Effector memory CD4-positive, alpha-beta T cell (primary cell): ENCODE data around the gene KRT6B.
"Not testable (repeated sequence)": the region's sequence is repeated elsewhere in the genome, so short reads cannot be mapped to it uniquely, and the experiment has no call there.

Experiments
- DNase-seq, 3 donors: peaks; one replicate each; pipeline ENCODE4 v3.0.0-alpha.2; 2020
- H3K27ac ChIP-seq: 2 replicates; pipeline ENCODE4 v1.7.0; 2013; ENCODE audit warnings: mild to moderate bottlenecking, low read length, moderate library complexity; ENCODE audit not compliant: insufficient read depth, poor library complexity, severe bottlenecking
- H3K27me3 ChIP-seq: replicated peaks from 2 replicates; pipeline ENCODE4 v1.7.0; 2013; ENCODE audit warnings: mild to moderate bottlenecking, low read length; ENCODE audit not compliant: insufficient read depth, control insufficient read depth, poor library complexity, severe bottlenecking
- H3K36me3 ChIP-seq: 2 replicates; pipeline ENCODE4 v1.7.0; 2013; ENCODE audit warnings: mild to moderate bottlenecking, low read length, moderate library complexity; ENCODE audit not compliant: control insufficient read depth, insufficient read depth
- H3K4me1 ChIP-seq: 2 replicates; pipeline ENCODE4 v1.7.0; 2013; ENCODE audit warnings: low read length, mild to moderate bottlenecking; ENCODE audit not compliant: control insufficient read depth, insufficient read depth, poor library complexity, severe bottlenecking
- H3K4me3 ChIP-seq: 2 replicates; pipeline ENCODE4 v1.7.0; 2013; ENCODE audit warnings: low read length, low read depth, mild to moderate bottlenecking; ENCODE audit not compliant: insufficient read depth, poor library complexity, severe bottlenecking
- H3K9me3 ChIP-seq: 2 replicates; pipeline ENCODE4 v1.7.0; 2013; ENCODE audit warnings: mild to moderate bottlenecking, low read length, moderate library complexity; ENCODE audit not compliant: control insufficient read depth

The KRT6B gene

GRCh38 chr12:52416795-52417194 is 35.2 kb downstream of the KRT6B start:
- Histone ChIP-seq H3K27ac (no peak overlapping the region), H3K27me3 (no peaks in the 10 kb centered on the region), H3K4me3 (no peak overlapping the region), H3K36me3 (no peaks in the 10 kb centered on the region), H3K4me1 (no peaks in the 10 kb centered on the region), H3K9me3 (no peaks in the 10 kb centered on the region)
- DNase-seq: no peak

GRCh38 chr12:52415870-52416750 is 35.8 kb downstream of the KRT6B start:
- Histone ChIP-seq H3K4me1 (no peaks in the 10 kb centered on the region), H3K27me3 (no peaks in the 10 kb centered on the region), H3K9me3 (no peaks in the 10 kb centered on the region), H3K27ac (no peak overlapping the region), H3K4me3 (no peak overlapping the region), H3K36me3 (no peaks in the 10 kb centered on the region)
- no peak for DNase-seq

GRCh38 chr12:52414936-52415335 is 37.0 kb downstream of the KRT6B start:
- no peak for DNase-seq
- no peaks in the 10 kb centered on the region for H3K36me3 ChIP-seq
- H3K27ac ChIP-seq: no peak overlapping the region
- H3K9me3 ChIP-seq: no peaks in the 10 kb centered on the region
- H3K4me1 ChIP-seq: no peaks in the 10 kb centered on the region
- H3K4me3 ChIP-seq: no peak overlapping the region
- no peaks in the 10 kb centered on the region for H3K27me3 ChIP-seq

GRCh38 chr12:52413782-52414345 is 38.1 kb downstream of the KRT6B start:
- Histone ChIP-seq H3K27me3 (no peaks in the 10 kb centered on the region), H3K36me3 (no peaks in the 10 kb centered on the region), H3K27ac (no peak overlapping the region), H3K4me1 (no peaks in the 10 kb centered on the region), H3K4me3 (no peak overlapping the region), H3K9me3 (no peaks in the 10 kb centered on the region)
- DNase-seq: no peak

GRCh38 chr12:52413202-52413601 is 38.7 kb downstream of the KRT6B start:
- DNase-seq: no peak
- no peaks in the 10 kb centered on the region for H3K4me1 ChIP-seq
- H3K4me3 ChIP-seq: no peak overlapping the region
- no peak overlapping the region for H3K27ac ChIP-seq
- H3K27me3 ChIP-seq: no peaks in the 10 kb centered on the region
- H3K36me3 ChIP-seq: no peaks in the 10 kb centered on the region
- no peaks in the 10 kb centered on the region for H3K9me3 ChIP-seq

GRCh38 chr12:52411815-52412214 is 40.1 kb downstream of the KRT6B start:
- no peak overlapping the region for H3K4me3 ChIP-seq
- DNase-seq: no peak
- no peaks in the 10 kb centered on the region for H3K9me3 ChIP-seq
- no peaks in the 10 kb centered on the region for H3K27me3 ChIP-seq
- H3K36me3 ChIP-seq: no peaks in the 10 kb centered on the region
- no peaks in the 10 kb centered on the region for H3K4me1 ChIP-seq
- no peak overlapping the region for H3K27ac ChIP-seq

GRCh38 chr12:52410589-52411248 is 41.2 kb downstream of the KRT6B start:
- not testable (repeated sequence) for H3K4me3 ChIP-seq, H3K4me1 ChIP-seq, DNase-seq, H3K9me3 ChIP-seq, H3K27ac ChIP-seq, H3K36me3 ChIP-seq, H3K27me3 ChIP-seq

- Histone ChIP-seq H3K36me3 (no peaks in the 10 kb centered on the region), H3K27ac (no peak overlapping the region), H3K27me3 (no peaks in the 10 kb centered on the region), H3K9me3 (no peaks in the 10 kb centered on the region), H3K4me1 (no peaks in the 10 kb centered on the region), H3K4me3 (no peak overlapping the region)
- DNase-seq: no peak
Measured at GRCh38 chr12:52407918-52408317, 44.0 kb downstream of the KRT6B start.

- no peak for DNase-seq
- Histone ChIP-seq H3K9me3 (no peaks in the 10 kb centered on the region), H3K4me1 (no peaks in the 10 kb centered on the region), H3K27ac (no peak within 1 kb of the TSS), H3K4me3 (no peak within 1 kb of the TSS), H3K36me3 (no peaks in the 10 kb centered on the region), H3K27me3 (no peaks in the 10 kb centered on the region)
Measured at GRCh38 chr12:52405922-52406385, 46.0 kb downstream of the KRT6B start, which contains the start of gene KRT82. Gene KRT82 (minus strand): TSS chr12:52406335. CDS start chr12:52406277, 58 bp downstream.

GRCh38 chr12:52404951-52405350 is 47.0 kb downstream of the KRT6B start:
- Histone ChIP-seq H3K36me3 (no peaks in the 10 kb centered on the region), H3K27me3 (no peaks in the 10 kb centered on the region), H3K4me3 (no peak overlapping the region), H3K4me1 (no peaks in the 10 kb centered on the region), H3K9me3 (no peaks in the 10 kb centered on the region), H3K27ac (no peak overlapping the region)
- DNase-seq: no peak
